Measurements from ENCODE around the gene GSTM1. TPM values are rescaled to one million over a fixed set of nuclear protein-coding genes. Genes with fewer than 3 reads are reported as not detected.
A peak's percentile ranks its signal among the peaks of the same experiment; 100 is the strongest.

GSTM1 gene
- total and polyA plus RNA-seq, 2 of the 8 experiments (the other 6 are each of a cell fraction or from before 2014, with no cell fraction given) = 16.7 to 42.5 TPM

- peak in 2 of 3 experiments; percentile 29 to 56; a peak in 3 of 4 replicates for TF ChIP-seq CTCF (IDR thresholded peaks at IDR 0.05; ENCODE audit: control extremely low read depth in 1 of 3, insufficient read depth in 1 of 3, low read depth in 1 of 3, low read length in 3 of 3)
- TF ChIP-seq ZNF274 (IDR thresholded peaks at IDR 0.05; ENCODE audit: borderline replicate concordance, extremely low read depth, low read length) = no peak
- no peak for TF ChIP-seq EP300 (IDR thresholded peaks at IDR 0.05; ENCODE audit: borderline replicate concordance in 1 of 2, low read depth in 2 of 2, low read length in 2 of 2)
- TF ChIP-seq PHF8 (conservative IDR thresholded peaks at IDR 0.05; ENCODE audit: low read depth, low read length) = peak; percentile 37; the same call in 1 of the 2 replicates
- no peak for TF ChIP-seq EGR1 (IDR thresholded peaks at IDR 0.05; ENCODE audit: borderline replicate concordance, low read depth, low read length)
- TF ChIP-seq TCF12 (IDR thresholded peaks at IDR 0.05; ENCODE audit: low read depth, low read length) = no peak
- TF ChIP-seq ASH2L (IDR thresholded peaks at IDR 0.05; ENCODE audit: low read length) = no peak
- no peak for TF ChIP-seq CHD2 (IDR thresholded peaks at IDR 0.05; ENCODE audit: low read length)
- TF ChIP-seq TBP (IDR thresholded peaks at IDR 0.05; ENCODE audit: low read depth, low read length) = peak; percentile 60; the same call in 1 of the 2 replicates
- TF ChIP-seq BRCA1 (IDR thresholded peaks at IDR 0.05; ENCODE audit: low read depth, low read length) = no peak
- TF ChIP-seq, protein P1, sequence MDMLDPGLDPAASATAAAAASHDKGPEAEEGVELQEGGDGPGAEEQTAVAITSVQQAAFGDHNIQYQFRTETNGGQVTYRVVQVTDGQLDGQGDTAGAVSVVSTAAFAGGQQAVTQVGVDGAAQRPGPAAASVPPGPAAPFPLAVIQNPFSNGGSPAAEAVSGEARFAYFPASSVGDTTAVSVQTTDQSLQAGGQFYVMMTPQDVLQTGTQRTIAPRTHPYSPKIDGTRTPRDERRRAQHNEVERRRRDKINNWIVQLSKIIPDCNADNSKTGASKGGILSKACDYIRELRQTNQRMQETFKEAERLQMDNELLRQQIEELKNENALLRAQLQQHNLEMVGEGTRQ (IDR thresholded peaks at IDR 0.05; ENCODE audit: low read length) = no peak
- no peak for TF ChIP-seq TEAD4 (IDR thresholded peaks at IDR 0.05; ENCODE audit: low read depth, low read length)
- no peak for TF ChIP-seq HDAC2 (IDR thresholded peaks at IDR 0.05; ENCODE audit: borderline replicate concordance in 1 of 2, low read depth in 2 of 2, low read length in 2 of 2)
- no peak for TF ChIP-seq MAFK (IDR thresholded peaks at IDR 0.05; ENCODE audit: low read depth, low read length)
- TF ChIP-seq, protein P2, sequence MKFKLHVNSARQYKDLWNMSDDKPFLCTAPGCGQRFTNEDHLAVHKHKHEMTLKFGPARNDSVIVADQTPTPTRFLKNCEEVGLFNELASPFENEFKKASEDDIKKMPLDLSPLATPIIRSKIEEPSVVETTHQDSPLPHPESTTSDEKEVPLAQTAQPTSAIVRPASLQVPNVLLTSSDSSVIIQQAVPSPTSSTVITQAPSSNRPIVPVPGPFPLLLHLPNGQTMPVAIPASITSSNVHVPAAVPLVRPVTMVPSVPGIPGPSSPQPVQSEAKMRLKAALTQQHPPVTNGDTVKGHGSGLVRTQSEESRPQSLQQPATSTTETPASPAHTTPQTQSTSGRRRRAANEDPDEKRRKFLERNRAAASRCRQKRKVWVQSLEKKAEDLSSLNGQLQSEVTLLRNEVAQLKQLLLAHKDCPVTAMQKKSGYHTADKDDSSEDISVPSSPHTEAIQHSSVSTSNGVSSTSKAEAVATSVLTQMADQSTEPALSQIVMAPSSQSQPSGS (IDR thresholded peaks at IDR 0.05; ENCODE audit: low read length) = no peak
- TF ChIP-seq YY1 (IDR thresholded peaks at IDR 0.05; ENCODE audit: low read depth, low read length) = peak; percentile 76
- no peak for TF ChIP-seq TAF7 (optimal IDR thresholded peaks at IDR 0.05; ENCODE audit: borderline replicate concordance, low read depth, low read length)
- no peak for TF ChIP-seq RXRA (IDR thresholded peaks at IDR 0.05; ENCODE audit: insufficient read depth, low read depth, low read length)
Measured at GRCh38 chr1:109687641-109688499, at the start of gene GSTM1 (continued).
